ENCODE measurements around the gene SLMAP.

Gene SLMAP

GRCh38 chr3:57978316-57978715 is 222.2 kb downstream of the SLMAP start:
- intact Hi-C loops (cut with DNase I): no loop called here
- no peak for DNase-seq
